Hematopoietic multipotent progenitor cell treated with erythropoietin and hydrocortisone succinate and interleukin-3 and kit ligand, for 8 days (in vitro differentiated cells): ENCODE measurements around the gene STK25.

ENCODE experiments used
- DNase-seq: peaks from one replicate; pipeline ENCODE4 v3.0.0-alpha.2; 2015

Gene STK25

DNA sequence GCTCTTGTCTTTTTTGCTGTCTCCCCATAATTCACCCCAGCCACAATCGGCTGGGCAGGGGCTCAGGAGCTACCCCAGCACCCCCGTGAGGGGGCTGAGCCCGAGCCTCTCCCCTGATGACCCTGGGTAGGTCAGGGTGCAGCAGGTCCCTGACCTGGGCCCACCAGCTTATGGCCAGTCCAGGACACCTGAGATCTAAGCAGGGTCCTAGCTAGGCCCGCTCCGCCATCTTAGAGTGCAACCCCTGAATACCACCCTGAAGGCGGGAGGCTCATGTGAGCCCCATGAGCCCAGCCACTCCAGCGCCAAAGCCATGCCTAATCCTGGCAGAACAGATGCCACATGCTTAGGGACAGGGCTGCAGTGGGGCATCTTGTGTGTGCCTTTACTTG lies 16.2 kb downstream of the STK25 start:
- no peak for DNase-seq

DNA sequence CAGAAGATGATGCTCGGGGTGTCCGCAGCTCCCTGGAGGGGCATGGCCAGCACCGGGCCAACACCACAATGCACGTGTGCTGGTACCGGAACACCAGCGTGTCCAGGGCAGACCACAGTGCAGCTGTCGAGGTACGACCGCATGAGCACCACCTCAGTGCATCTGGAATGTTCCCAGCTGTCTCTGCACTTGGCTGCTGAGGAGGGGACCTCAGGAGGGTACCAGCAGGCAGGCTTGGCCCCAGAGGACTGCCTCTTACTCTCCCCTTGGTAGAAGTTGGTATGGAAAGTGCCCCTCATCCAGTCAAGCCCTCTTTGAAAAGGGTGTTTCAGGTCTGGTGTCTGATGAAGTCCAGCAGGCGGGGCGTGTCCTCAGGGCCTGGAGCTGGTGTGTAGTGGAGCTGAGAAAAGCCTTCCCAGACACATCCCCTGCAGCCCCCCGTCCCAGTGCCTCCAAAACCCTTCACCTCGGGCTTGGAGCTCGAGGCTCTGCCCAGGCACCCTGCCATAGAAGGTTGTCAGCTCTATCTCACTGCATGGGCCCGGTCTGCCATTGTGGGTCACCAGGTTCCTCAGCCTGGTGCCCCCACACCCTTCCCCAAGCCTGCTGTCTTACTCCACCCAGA lies 16.7 kb downstream of the STK25 start:
- peak; percentile 35 for DNase-seq

DNA sequence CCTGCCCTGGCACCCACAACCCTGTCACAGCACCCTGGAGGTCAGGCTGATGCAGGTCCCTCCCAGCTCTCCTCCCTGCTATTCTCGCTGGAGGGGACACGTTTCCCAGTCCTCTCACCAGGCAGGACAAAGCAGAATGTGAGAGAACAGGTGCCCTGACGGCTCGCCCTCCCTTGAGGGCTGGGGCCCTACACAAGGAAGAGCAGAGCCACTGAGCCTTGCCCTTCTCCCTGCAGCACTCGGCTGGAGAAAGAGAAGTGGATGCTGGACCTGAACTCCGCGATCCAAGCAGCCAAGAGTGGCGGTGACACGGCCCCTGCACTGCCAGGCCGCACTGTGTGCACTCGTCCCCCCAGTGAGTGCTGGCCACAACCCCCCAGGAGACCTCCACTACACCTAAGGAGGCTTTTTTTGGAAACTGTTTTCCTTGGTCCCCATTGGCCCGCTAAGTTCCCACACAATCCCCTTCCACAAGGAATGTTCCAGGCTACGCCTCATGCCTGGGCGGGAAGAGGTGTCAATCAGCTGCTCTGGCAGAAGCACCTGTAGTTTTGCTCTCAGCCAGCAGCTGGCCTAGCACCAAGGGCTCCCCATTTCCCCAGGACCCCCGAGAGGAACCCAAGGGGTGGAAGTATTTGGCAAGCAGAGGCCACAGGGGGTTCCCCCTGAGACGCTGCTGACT lies 17.4 kb downstream of the STK25 start:
- peak; percentile 24 for DNase-seq

DNA sequence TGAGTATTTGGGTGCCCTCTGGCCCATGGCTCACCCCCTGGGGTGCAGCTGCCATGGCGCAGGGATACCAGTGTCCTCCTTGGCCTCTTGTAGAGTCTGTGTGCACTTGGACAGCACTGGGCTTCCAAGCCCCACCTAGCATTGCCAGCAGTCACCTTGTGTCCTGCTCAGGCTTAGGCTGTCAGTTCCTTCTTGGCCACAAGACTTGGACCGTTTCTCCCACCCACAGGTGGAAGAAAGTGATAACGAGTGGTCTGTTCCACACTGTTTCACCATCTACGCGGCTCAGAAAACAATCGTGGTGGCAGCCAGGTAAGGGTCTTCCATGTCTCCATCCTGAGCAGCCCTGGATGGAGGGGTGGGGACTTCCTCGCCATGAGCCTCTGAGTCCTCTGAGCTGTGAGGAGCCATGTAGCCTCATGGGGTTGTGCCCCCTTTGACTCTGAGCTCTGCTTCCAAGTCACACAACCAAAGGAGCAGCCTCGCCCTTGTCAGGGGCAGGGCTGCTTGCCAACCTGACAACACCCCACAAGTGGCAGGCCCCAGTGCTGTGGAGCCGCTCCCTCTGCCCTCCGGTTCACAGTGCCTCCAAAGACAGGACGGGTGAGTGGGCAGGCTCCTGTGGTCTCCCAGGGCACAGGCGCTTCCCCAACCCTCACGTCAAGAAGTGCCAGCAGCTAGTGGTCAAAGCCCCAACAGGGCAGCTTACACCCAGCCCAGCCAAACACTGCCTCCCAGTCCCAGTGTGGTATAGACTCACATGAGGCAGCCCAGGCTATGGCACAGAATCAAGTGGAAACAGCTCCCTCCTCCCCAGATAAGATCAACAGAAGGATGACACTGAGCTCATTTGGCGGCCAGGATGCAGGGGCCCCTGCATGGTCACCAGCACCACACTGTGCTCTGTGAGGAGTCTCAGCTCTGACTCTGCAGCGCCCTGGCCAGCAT lies 18.4 kb downstream of the STK25 start:
- DNase-seq: peak; percentile 95

DNA sequence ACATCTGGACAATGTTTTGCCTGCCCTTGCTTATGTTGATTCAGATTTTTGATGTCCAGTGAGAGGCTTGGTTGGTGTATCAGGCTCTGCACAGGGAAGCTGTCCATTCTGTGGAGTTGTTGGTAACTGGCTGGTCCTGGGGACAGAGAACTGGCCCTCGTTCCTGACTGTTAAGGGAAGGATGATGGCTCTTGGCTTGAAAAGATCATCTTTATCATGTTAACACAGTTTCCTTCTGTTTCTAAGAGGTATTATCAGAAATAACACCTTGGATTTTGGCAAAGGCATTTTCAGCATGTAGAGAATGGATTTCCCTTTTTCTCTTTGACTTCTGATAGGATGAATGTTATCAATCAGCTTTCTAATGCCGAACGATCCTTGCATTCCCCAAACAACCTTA lies 19.3 kb downstream of the STK25 start:
- DNase-seq: peak; percentile 91

DNA sequence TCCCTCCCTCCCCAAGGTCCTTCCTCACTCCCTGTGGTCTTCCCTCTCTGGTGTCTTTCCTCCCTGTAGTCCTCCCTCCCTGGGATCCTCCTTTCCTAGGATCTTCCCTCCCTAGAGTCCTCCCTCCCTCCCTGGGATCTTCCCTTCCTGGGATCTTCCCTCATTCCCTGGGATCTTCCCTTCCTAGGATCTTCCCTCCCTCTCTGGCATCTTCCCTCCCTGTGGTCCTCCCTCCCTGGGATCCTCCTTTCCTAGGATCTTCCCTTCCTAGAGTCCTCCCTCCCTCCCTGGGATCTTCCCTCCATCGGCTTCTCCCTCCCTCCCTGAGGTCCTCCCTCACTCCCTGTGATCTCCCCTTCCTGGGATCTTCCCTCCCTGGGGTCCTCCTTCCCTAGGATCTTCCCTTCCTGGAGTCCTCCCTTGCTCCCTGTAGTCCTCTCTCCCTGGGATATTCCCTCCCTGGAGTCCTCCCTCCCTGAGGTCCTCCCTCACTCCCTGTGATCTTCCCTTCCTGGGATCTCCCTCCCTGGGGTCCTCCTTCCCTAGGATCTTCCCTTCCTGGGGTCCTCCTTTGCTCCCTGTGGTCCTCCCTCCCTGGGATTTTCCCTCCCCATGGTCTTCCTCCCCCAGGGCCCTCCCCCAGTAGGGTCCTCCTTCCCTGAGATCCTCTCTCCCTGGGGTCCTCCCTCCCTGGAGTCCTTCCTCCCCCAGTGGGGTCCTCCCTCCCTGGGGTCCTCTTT lies 23.0 kb downstream of the STK25 start:
- no peak for DNase-seq

DNA sequence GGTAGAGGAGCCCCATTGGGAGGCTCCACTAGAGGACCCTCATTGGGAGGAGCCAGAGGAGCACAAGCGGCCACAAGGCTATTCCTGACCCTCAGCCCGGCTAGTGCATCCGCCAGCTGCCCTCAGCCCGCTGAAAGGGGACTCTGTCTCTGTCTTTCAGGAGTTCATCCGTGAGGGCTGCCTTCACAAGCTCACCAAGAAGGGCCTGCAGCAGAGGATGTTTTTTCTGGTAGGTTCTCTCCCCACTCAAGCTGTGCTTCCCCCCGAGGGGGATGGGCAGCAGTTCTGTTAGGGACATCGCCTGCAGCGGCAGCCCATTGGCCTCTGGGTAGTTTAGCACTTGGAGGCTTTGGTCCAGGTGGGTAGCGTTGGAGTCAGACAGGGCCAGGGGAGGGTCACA lies 25.1 kb downstream of the STK25 start:
- DNase-seq: no peak

DNA sequence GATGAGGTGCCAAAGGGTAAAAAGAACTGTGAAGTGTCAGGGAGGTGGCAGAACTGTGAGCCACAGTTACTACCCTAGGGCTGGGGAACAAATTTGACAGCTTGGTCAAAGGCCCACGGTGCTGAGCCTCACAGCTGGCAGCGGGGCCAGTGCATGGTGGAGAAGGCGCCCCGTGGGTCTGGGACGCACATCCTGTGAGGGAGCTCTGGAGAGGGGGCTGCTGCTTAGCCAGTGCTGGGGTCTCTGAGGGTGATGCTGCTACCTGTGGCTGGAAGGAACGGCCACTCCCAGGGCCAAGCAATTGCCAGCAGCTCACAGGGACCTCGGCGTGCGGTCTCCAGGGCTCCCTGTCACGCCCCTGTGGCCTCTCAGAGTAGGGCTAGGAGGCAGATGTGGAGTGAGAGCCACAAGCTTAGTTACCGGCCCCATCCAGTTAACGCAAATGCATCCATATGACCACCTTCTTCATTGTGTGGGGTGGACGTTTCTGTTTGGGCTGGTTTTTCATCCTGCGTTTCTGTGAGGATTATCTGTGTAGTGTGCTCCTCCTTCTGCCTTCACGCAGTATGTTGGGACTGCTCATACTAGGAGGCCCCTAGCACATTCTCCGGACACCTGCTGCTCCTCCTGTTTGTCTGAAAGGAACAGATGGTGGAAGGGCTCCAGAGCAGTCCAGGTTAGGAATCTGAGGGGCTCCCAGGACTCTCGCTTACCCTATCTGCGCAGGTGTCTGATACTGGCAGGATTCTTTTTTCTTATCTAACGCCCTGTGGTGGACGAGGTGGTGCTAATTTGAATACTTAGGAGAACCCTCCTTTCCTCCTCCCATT lies 26.0 kb downstream of the STK25 start:
- DNase-seq: no peak

DNA sequence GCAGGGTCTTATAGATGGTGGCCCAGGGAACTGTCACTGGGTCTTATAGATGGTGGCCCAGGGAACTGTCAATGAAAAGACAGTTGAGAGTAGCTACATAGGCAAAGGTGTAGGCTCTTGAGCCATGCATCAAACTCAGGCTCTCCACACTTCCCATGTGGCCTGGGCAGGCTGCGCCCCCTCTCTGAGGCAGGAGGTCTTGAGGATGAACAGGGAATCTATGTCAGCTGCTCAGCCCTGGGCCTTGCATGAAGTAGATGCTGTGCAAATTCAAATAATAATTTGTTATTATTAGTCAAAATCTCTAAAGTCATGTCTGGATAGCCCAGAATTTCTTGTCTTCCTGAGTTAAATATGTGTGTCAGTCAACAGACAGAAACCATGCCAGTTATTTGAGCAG lies 26.7 kb downstream of the STK25 start:
- DNase-seq: no peak

DNA sequence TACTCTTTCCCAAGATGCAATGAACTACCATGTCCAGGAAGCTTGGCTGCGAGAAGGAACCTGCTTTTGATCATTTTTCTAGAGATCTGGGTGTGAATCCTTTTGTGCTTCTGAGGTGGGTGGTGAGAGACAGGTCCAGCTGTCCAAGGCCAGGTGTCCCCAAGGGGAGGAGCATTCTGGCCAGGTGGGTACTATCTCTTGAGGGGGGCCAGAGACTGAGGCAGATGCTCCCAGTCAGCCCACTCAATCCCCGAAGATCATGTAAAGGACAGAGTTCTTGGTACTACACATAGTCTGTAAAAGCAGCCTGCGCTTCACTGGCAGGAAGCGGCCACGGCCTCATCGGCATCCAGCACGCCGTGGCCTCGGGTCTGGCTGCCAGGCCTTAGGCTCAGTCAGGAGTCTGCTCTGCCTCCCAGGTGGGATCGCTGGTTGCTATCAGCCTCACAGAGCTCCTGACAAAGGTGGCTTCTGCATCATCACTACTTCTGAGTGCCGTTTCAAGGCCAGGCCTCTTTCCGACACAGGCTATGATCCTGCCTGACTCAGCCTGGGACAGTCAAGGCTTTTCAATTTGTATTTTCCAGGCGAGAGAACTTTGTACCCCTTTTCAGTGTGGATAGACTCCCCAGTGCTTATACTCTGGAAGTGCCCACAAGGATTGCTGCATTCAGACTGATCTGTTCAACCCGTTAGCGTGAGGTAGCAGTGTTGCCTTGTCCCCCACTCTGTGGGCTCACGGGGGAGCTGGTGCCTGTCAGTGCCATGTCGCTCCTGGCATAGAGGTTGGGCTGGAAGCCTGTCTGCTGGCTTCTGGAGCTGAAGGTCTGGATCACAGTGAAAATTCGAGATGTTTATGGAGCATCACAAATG lies 29.1 kb downstream of the STK25 start:
- DNase-seq: no peak

DNA sequence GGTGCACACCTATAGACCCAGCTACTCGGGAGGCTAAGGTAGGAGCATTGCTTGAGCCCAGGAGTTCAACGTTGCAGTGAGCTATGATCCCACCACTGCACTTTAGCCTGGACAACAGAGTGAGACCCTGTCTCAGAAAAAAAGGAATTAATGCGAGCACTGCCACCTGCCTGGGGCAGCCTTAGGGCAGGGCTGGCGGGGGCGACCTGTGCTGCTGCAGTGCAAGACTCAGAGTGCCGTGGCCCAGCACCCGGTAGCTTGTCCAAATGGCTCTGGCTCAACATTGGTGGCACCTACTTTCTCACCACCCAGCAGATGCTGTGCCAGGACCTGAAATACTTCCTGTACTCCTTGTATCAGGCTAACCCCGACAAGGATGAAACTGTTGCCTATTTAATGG lies 30.2 kb downstream of the STK25 start:
- no peak for DNase-seq

DNA sequence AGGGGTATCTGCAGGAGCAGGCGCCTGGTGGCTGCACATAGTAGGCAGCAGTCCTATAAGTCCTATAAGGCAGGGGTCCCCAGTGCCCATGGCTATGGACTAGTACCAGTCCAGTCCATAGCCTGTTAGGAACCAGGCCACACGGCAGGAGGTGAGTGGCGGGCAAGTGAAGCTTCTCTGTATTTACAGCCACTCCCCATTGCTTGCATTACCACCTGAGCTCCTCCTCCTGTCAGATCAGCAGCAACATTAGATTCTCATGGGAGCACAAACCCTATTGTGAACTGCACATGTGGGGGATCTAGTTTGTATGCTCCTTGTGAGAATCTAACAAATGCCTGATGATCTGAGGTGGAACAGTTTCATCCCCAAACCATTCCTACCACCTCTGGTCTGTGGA lies 33.1 kb downstream of the STK25 start:
- DNase-seq: no peak

DNA sequence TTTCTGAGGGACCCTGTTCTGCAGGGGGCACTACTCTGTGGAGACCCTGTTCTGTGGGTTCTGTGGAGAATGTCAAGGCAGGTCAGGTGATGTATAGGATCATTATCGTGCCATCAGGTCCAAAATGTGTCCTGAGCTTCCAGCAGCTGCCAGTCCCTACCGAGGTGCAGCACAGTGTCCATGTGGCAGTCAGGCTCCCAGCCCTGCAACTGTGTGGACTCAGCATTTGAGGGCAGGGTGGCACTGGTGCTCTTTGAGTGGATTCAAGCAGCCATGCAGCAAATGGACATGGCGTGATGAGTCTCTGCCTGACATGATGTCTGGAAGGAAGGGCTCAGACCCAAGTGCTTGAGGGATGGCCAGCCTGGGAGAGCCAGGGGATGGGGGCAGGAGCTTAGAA lies 35.0 kb downstream of the STK25 start:
- no peak for DNase-seq

DNA sequence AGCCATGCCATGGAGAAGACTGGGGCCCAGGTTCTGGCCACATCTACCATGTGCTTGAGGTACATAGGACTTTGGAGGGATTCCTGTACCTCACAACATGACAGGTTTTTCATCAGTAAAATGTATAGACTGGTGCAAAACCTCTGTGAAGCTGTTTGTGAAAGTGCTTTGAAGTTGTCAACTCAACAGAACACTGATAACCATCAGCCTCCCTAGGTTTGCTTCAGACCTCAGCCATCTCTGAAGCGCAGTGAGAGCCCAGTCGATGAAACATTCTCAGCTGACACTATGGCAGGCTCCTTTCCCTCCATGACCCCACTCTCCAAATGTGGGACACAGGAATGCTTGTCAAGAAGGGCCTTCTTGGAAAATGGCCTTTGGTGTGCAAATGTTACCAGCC lies 38.6 kb downstream of the STK25 start:
- no peak for DNase-seq

DNA sequence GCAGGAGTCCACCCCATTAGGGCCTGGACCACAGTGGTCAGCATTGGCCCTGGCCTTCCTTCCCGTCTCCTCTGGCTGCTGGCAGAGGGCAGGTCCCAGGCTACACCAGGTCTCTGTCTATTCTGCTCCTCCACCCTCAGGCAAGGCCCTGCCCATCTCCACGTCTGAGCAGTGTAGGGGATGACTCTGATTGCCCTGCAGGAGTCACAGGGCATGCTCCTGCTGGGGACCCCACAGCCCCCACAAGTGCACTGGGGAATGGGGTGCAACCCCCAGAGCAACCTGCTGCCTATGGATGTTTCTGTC lies 40.0 kb downstream of the STK25 start:
- no peak for DNase-seq

DNA sequence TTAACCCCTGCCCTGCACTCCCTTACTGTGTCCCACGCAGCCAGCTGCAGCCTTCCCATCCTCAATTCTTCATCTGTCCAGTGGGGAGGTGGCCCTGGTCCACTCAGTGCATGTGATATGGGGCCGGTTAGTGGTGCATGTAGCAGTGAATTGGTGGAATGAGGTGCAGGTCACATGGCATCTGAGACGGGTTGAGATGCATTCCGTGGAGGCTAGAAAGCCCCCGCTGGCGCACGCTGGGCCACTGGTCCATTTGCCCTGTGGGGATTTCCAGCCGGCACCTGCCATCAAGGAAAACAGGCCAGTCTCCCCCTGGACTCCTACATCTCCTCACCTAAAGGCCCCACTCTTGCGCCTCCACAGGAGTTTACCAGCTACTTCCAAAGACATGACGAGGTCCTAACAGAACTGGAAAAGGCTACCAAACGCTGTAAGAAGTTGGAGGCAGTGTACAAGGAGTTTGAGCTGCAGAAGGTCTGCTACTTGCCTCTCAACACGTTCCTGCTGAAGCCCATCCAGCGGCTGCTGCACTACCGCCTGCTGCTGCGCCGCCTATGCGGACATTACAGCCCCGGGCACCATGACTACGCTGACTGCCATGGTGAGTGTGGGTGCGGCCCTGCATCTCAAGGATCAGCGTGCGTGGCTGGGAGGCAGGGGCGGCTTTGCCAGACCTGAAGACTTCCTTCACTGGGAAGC lies 40.5 kb downstream of the STK25 start:
- DNase-seq: no peak

DNA sequence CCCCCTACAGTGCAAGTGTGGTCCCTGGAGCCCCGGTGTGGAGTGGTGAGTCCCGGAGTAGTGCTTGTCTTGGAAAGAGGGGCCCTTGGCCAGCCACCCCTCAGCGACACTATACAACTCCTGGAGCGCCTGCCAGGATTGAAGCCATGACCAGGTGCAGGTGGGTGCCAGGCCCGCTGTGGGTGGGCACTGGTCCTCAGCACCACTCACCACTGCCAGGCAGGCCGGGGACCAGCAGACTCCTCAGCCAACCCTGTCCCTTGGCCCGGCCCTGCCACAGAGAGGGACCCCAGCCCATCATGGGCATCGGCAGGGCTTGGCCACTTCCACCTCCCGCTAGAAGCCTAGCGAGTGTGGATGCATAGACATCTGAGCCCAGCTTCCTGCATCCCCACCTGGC lies 42.2 kb downstream of the STK25 start:
- DNase-seq: no peak

DNA sequence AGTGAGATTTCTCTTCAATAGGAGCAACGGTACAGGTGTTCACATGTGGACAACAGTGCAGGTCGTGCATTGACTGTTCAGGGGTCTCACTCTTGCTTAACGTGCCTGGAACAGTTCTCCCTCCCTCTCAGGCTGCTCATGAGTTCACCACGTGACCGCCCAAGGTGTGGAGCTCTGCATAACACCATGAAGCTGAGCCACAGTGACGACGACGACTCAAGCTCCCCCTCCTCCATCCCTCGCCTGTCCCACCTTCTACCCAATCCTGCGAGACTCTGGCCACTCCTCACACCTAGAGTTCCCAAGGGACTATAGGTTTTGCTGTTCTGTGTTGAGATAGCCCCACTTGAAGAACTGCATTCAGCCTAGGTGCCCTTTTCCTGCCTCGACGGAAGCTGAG lies 42.8 kb downstream of the STK25 start:
- no peak for DNase-seq

DNA sequence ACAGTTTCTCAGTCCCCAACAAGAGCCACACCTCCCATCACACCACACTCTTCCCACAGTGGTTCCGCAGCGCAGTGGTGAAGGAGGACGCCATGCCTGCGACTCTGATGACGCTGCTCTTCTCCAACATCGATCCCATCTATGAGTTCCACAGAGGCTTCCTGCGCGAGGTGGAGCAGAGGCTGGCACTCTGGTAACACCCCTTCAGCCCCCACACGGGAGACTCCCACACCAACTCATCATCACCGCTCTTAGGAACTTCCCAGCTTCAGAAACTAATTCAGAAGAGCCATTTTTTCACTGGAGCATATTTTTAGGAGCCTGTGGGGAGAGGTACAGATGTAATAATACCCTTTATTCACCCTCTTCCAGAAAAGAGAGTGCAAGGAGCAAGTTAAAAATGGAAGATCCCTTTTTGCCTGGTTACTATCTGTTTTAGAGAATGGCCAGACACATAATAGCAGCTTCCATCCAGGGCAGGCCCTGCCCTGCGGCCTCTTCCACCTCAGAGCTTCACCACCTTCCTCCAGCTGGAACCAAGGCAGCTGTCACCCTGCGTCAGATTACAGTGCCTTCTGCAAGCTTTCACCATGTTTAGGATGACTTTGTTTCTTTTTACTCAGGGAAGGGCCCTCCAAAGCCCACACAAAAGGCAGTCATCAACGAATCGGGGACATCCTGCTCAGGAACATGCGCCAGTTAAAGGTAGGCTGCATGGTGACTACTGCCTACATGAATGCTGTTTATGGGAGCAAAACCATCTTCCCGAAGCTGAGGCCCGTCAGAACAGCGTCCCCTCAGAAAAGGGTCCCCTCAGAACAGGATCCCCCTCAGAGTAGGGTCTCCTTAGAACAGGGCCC lies 44.9 kb downstream of the STK25 start:
- no peak for DNase-seq
